Endothelial cell of umbilical vein (primary cell): ENCODE data around the gene NR1D1. TPM values are rescaled to one million over a fixed set of nuclear protein-coding genes. Genes with fewer than 3 reads are reported as not detected.

Experiments used
- BruUV-seq: library from RNA; stranded (reverse); fragments of 400-500 nt; replicated peaks from 2 replicates; lab custom pipeline; 2021; lab: Mats Ljungman, UMichigan
- CTCF ChIA-PET: fragments of 300-600, 350-600 bp; sonication (Branson Sonifier 250); formaldehyde crosslinking; loops from one replicate; lab custom pipeline; 2021; ENCODE audit warnings: antibody characterized with exemption, inconsistent platforms; lab: Charles Lee
- POLR2A ChIA-PET: fragments of 300-600, 350-600 bp; sonication (Branson Sonifier 250); formaldehyde crosslinking; loops from one replicate; lab custom pipeline; 2021; ENCODE audit warnings: antibody characterized with exemption, inconsistent platforms; lab: Charles Lee
- DNase-seq: peaks from one replicate; pipeline ENCODE4 v3.0.0-alpha.2; 2011; ENCODE audit warnings: low read depth, low spot score
- FAIRE-seq: peaks from 2 replicates; lab custom pipeline; 2011; peaks lifted over from hg19 to GRCh38; lab: Jason Lieb, UNC
- H2AFZ ChIP-seq: 2 replicates; pipeline ENCODE4 v1.6.0; 2012; ENCODE audit warnings: low read depth, low read length, control low read depth, inconsistent platforms
- H3K27ac ChIP-seq: 2 replicates; pipeline ENCODE4 v1.5.1; 2011; ENCODE audit warnings: low read depth, mild to moderate bottlenecking, control low read depth, low read length, moderate library complexity; ENCODE audit not compliant: insufficient read depth
- H3K27me3 ChIP-seq, 2 experiments: 2 replicates each; pipeline versions ENCODE4 v1.6.0 to v1.6.1; 2011; ENCODE audit warnings: low read length in 2 of 2, mixed read lengths in 1 of 2; ENCODE audit not compliant: control insufficient read depth in 2 of 2, insufficient read depth in 2 of 2
- H3K36me3 ChIP-seq, 2 experiments: 2 replicates in 1 of 2; 3 replicates in 1 of 2; pipeline ENCODE4 v1.5.1; 2011; ENCODE audit warnings: low read length in 2 of 2, mild to moderate bottlenecking in 1 of 2, moderate library complexity in 1 of 2; ENCODE audit not compliant: control insufficient read depth in 2 of 2, insufficient read depth in 2 of 2; ENCODE audit errors: extremely low read depth in 1 of 2
- H3K4me1 ChIP-seq: 3 replicates; pipeline ENCODE4 v1.5.1; 2011; ENCODE audit warnings: mild to moderate bottlenecking, low read length; ENCODE audit not compliant: control insufficient read depth, insufficient read depth; ENCODE audit errors: extremely low read depth
- H3K4me2 ChIP-seq: 2 replicates; pipeline ENCODE4 v1.6.1; 2011; ENCODE audit warnings: low read length, control low read depth, mixed read lengths; ENCODE audit not compliant: insufficient read depth
- H3K4me3 ChIP-seq, 3 experiments: fragments of 200-600 bp in 1 of 3; sonication (generic), shearing (Covaris generic) in 1 of 3; replicated peaks in 1 of 3; 2 replicates each; pipeline ENCODE4 v1.5.1; 2011 to 2016; ENCODE audit warnings: control low read depth in 3 of 3, low read length in 3 of 3, mild to moderate bottlenecking in 2 of 3, inconsistent platforms in 1 of 3, low read depth in 1 of 3, moderate library complexity in 1 of 3; ENCODE audit not compliant: insufficient read depth in 1 of 3
- H3K79me2 ChIP-seq: 2 replicates; pipeline ENCODE4 v1.6.0; 2012; ENCODE audit warnings: low read length, inconsistent platforms; ENCODE audit not compliant: control insufficient read depth, insufficient read depth
- H3K9ac ChIP-seq: replicated peaks from 2 replicates; pipeline ENCODE3; 2011; ENCODE audit warnings: low read length, control low read depth; ENCODE audit not compliant: insufficient read depth; ENCODE audit errors: extremely low read depth
- H3K9me1 ChIP-seq: replicated peaks from 3 replicates; pipeline ENCODE4 v1.6.0; 2011; ENCODE audit warnings: mild to moderate bottlenecking, low read length; ENCODE audit not compliant: control insufficient read depth, insufficient read depth; ENCODE audit errors: extremely low read depth
- H3K9me3 ChIP-seq: replicated peaks from 2 replicates; pipeline ENCODE4 v1.5.1; 2012; ENCODE audit warnings: low read length, inconsistent platforms; ENCODE audit not compliant: control insufficient read depth, insufficient read depth
- H4K20me1 ChIP-seq: replicated peaks from 2 replicates; pipeline ENCODE3; 2011; ENCODE audit warnings: mild to moderate bottlenecking, low read length; ENCODE audit not compliant: control insufficient read depth, insufficient read depth; ENCODE audit errors: extremely low read depth
- CTCF ChIP-seq, 2 donors: IDR thresholded peaks; 1 replicate in 1 of 2; 2 replicates in 1 of 2; pipeline ENCODE4 v1.5.1; 2011; ENCODE audit warnings: low read length in 2 of 2, mild to moderate bottlenecking in 2 of 2, moderate library complexity in 2 of 2, control low read depth in 1 of 2, inconsistent platforms in 1 of 2, low read depth in 1 of 2; ENCODE audit not compliant: insufficient read depth in 1 of 2; ENCODE audit errors: extremely low read depth in 1 of 2
- EZH2 ChIP-seq: IDR thresholded peaks from 2 replicates; pipeline ENCODE4 v1.6.1; 2012; ENCODE audit warnings: borderline replicate concordance, low read depth, mild to moderate bottlenecking, moderate library complexity, low read length, inconsistent platforms; ENCODE audit not compliant: severe bottlenecking
- FOS ChIP-seq: IDR thresholded peaks from 2 replicates; pipeline ENCODE4 v1.6.1; 2011; ENCODE audit warnings: mild to moderate bottlenecking, low read length, moderate library complexity, borderline replicate concordance; ENCODE audit not compliant: insufficient read depth
- GATA2 ChIP-seq: IDR thresholded peaks from 2 replicates; pipeline ENCODE4 v1.7.0; 2011; ENCODE audit warnings: low read depth, mild to moderate bottlenecking, moderate library complexity, mixed read lengths, low read length; ENCODE audit not compliant: insufficient read length, insufficient read depth
- JUN ChIP-seq: IDR thresholded peaks from 2 replicates; pipeline ENCODE4 v1.6.1; 2011; ENCODE audit warnings: borderline replicate concordance, low read depth; ENCODE audit not compliant: insufficient read length, insufficient read depth
- MAX ChIP-seq: IDR thresholded peaks from 2 replicates; pipeline ENCODE4 v1.6.1; 2011; ENCODE audit not compliant: insufficient read depth, insufficient read length
- MYC ChIP-seq: IDR thresholded peaks from one replicate; pipeline ENCODE4 v1.6.1; 2011; ENCODE audit warnings: mild to moderate bottlenecking, low read depth, low read length
- POLR2A ChIP-seq: IDR thresholded peaks from 2 replicates; pipeline ENCODE4 v1.6.1; 2012; ENCODE audit warnings: low read depth, mild to moderate bottlenecking, control low read depth, low read length
- POLR2AphosphoS5 ChIP-seq: IDR thresholded peaks from 2 replicates; pipeline ENCODE4 v1.6.1; 2012; ENCODE audit warnings: low read depth, mild to moderate bottlenecking, control low read depth, low read length, moderate library complexity; ENCODE audit not compliant: insufficient read depth
- dilution Hi-C: fragments of 300-500 bp; cut with MboI; formaldehyde crosslinking; loops from one replicate; pipeline ENCODE4 v1.15.0; 2019; ENCODE audit warnings: low sequenced_read_pairs; ENCODE audit not compliant: extremely low pct_ligation_motif_present
- intact Hi-C: fragments of 100-400 bp; cut with micrococcal nuclease; formaldehyde crosslinking; loops from one replicate; pipeline ENCODE4 v1.10.0; 2022
- polyA plus RNA-seq, 4 experiments: library from polyadenylated mRNA; depleted of rRNA in 3 of 4; stranded (reverse) in 3 of 4; unstranded in 1 of 4; fragments of >200 nt; gene quantifications; 2 replicates each; pipeline versions ENCODE4 v1.2.1 to v1.2.3, GENCODE V29; 2011 to 2012; ENCODE audit warnings: missing spikeins in 1 of 4
- total RNA-seq: library from RNA; stranded (reverse); gene quantifications from 2 replicates; pipeline ENCODE4 v1.2.3, GENCODE V29; 2021

NR1D1 gene
- total and polyA plus RNA-seq, 2 donors (not counting 3 experiments of a cell fraction or from before 2014, with no cell fraction given) = 2.5 to 5.2 TPM

- FAIRE-seq (no peak), DNase-seq (no peak)
- TF ChIP-seq POLR2AphosphoS5 (no peak), GATA2 (no peak), MYC (no peak), EZH2 (no peak), JUN (no peak), CTCF (IDR thresholded peaks at IDR 0.05; ENCODE audit: extremely low read depth in 1 of 2, insufficient read depth in 1 of 2, low read depth in 1 of 2, low read length in 2 of 2) (no peak), MAX (no peak), POLR2A (no peak), FOS (no peak)
- Histone ChIP-seq H3K36me3 (no peaks in the 10 kb centered on the region), H3K4me3 (no peak overlapping the region), H3K27ac (no peak overlapping the region), H3K4me2 (no peak overlapping the region), H3K4me1 (peaks cover 45% of the 10 kb centered on the region), H3K9me3 (no peaks in the 10 kb centered on the region), H3K79me2 (no peaks in the 10 kb centered on the region), H3K9ac (no peak overlapping the region), H4K20me1 (no peaks in the 10 kb centered on the region), H3K27me3 (no peaks in the 10 kb centered on the region), H2AFZ (no peak overlapping the region), H3K9me1 (no peaks in the 10 kb centered on the region)
- intact Hi-C loops (no loop called here), dilution Hi-C loops (no loop called here)
- CTCF ChIA-PET = no interaction called here
- POLR2A ChIA-PET = no interaction called here
- BruUV-seq = no TSS peak
These were observed 5.7 kb upstream of the NR1D1 start for GRCh38 chr17:40105861-40106759.
